ENCODE data around the gene CYTIP.

Gene CYTIP

GRCh38 chr2:157460897-157461296 is 17.0 kb upstream of the CYTIP start:
- DNase-seq = no peak

GRCh38 chr2:157460384-157460837 is 16.5 kb upstream of the CYTIP start:
- no peak for DNase-seq

- DNase-seq = no peak
Observed at GRCh38 chr2:157459486-157459885, 15.6 kb upstream of the CYTIP start.

- DNase-seq = no peak
Observed at GRCh38 chr2:157447741-157448140, 3.9 kb upstream of the CYTIP start.

GRCh38 chr2:157447031-157447430 is 3.1 kb upstream of the CYTIP start:
- no peak for DNase-seq

GRCh38 chr2:157444641-157445040 is 752 bp upstream of the CYTIP start:
- DNase-seq = no peak

GRCh38 chr2:157443090-157443489 is 799 bp downstream of the CYTIP start:
- DNase-seq = no peak

GRCh38 chr2:157442636-157443035 is 1.3 kb downstream of the CYTIP start:
- no peak for DNase-seq

- no peak for DNase-seq
Observed at GRCh38 chr2:157442191-157442590, 1.7 kb downstream of the CYTIP start.

GRCh38 chr2:157441072-157441454 is 2.8 kb downstream of the CYTIP start:
- DNase-seq = no peak

- no peak for DNase-seq
Observed at GRCh38 chr2:157440404-157441071, 3.4 kb downstream of the CYTIP start.

GRCh38 chr2:157439824-157440186 is 4.1 kb downstream of the CYTIP start:
- no peak for DNase-seq

GRCh38 chr2:157438863-157439823 is 4.7 kb downstream of the CYTIP start:
- DNase-seq = no peak

GRCh38 chr2:157433394-157433793 is 10.5 kb downstream of the CYTIP start:
- no peak for DNase-seq

GRCh38 chr2:157432475-157433106 is 11.3 kb downstream of the CYTIP start:
- no peak for DNase-seq

GRCh38 chr2:157431176-157431575 is 12.7 kb downstream of the CYTIP start:
- DNase-seq = no peak

- DNase-seq = no peak
Observed at GRCh38 chr2:157428500-157429175, 15.3 kb downstream of the CYTIP start.

- no peak for DNase-seq
Observed at GRCh38 chr2:157427922-157428303, 16.0 kb downstream of the CYTIP start.

GRCh38 chr2:157427003-157427921 is 16.6 kb downstream of the CYTIP start:
- no peak for DNase-seq

- DNase-seq = no peak
Observed at GRCh38 chr2:157426477-157426994, 17.4 kb downstream of the CYTIP start.

GRCh38 chr2:157424374-157424773 is 19.5 kb downstream of the CYTIP start:
- no peak for DNase-seq

GRCh38 chr2:157421964-157422363 is 21.9 kb downstream of the CYTIP start:
- DNase-seq = no peak
